H1 (cell line): ENCODE results near the gene ANKRD26. TPM values are rescaled to one million over a fixed set of nuclear protein-coding genes. Genes with fewer than 3 reads are reported as not detected.

ENCODE experiments used
- POLR2A ChIP-seq, 2 experiments: IDR thresholded peaks; 1 replicate in 1 of 2; 2 replicates in 1 of 2; pipeline ENCODE4 v1.6.1; 2011; ENCODE audit warnings: low read depth in 2 of 2, low read length in 2 of 2, mild to moderate bottlenecking in 2 of 2; ENCODE audit errors: control extremely low read depth in 1 of 2
- polyA plus RNA-seq, 7 experiments: library from polyadenylated mRNA; depleted of rRNA in 3 of 7; stranded (reverse) in 5 of 7; unstranded in 2 of 7; fragments of >200 nt in 5 of 7; fragments of 200-250 nt in 2 of 7; gene quantifications; 1 replicate in 5 of 7; 2 replicates in 1 of 7; 4 replicates in 1 of 7; pipeline versions ENCODE4 v1.2.1 to v1.2.3, GENCODE V29; 2011 to 2013; ENCODE audit warnings: missing spikeins in 2 of 7, mixed read lengths in 2 of 7
- total RNA-seq: library from RNA; stranded (reverse); fragmentation: NEBNext Ultra II Directional; extraction: Animal tissue kit (Norgen Biotek cat#: 25700); gene quantifications from 2 replicates; pipeline ENCODE4 v1.2.1, GENCODE V29; 2021
- TF ChIP-seq, protein P1 (sequence below): IDR thresholded peaks from 2 replicates; pipeline ENCODE4 v1.6.1; 2011; ENCODE audit warnings: low read length, improper control_type of control experiment

The ANKRD26 gene
- total and polyA plus RNA-seq, 2 of the 8 experiments (the other 6 are each of a cell fraction or from before 2014, with no cell fraction given): 1.3 to 8.8 TPM

DNA sequence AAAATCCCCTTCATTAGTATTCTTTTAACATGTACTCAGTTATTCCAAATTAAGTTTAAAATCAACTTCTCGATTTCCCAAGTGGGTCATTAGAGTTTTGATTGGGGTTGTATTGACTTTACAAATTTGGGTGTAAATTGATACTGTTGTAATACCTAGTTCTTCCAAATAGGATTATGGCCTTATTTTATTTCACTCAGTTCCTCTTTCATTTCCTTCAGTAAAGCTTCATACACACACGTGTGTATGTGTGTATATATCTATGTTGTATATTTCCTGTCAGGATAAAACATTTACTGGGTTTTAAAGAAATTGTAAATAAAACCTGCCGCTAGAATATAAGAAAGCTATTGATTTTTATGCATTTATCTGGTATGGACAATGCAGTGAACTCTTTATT lies 38.0 kb upstream of the ANKRD26 start (continued):
- TF ChIP-seq, protein P1, sequence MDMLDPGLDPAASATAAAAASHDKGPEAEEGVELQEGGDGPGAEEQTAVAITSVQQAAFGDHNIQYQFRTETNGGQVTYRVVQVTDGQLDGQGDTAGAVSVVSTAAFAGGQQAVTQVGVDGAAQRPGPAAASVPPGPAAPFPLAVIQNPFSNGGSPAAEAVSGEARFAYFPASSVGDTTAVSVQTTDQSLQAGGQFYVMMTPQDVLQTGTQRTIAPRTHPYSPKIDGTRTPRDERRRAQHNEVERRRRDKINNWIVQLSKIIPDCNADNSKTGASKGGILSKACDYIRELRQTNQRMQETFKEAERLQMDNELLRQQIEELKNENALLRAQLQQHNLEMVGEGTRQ: no peak
- no peak for TF ChIP-seq POLR2A (IDR thresholded peaks at IDR 0.05; ENCODE audit: control extremely low read depth in 1 of 2, low read depth in 2 of 2, low read length in 2 of 2)
